HG03520 (cell line): ENCODE results near the gene C2.
"Not testable (repeated sequence)": the region's sequence is repeated elsewhere in the genome, so short reads cannot be mapped to it uniquely, and the experiment has no call there.

Source experiments
- ATAC-seq: cut with Tn5 transposase; IDR thresholded peaks from one replicate; pipeline ENCODE4 v1.9.1; 2021; ENCODE audit warnings: mild to moderate bottlenecking, moderate library complexity; ENCODE audit not compliant: unreplicated experiment

The C2 gene

DNA sequence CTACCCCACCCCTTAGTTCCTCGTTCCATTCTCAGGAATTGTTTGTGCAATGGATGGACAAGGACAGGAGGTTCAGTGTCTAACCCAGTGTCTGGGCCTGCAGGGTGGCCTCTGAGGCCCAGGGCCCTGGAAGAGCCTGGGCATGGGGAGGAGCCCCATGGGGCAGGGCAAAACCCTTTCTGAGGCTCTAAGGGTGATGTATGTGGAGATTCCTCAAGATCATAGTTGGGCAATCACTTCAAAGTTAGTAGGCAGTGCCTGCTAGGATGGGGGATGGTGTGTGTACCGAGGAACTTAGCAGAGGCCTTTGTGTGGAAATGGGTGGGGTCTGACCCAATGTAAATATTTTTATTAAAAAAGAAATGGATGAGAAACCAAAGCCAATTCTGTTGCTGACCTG is 6.7 kb upstream of the C2 start:
- no peak for ATAC-seq

GRCh38 chr6:31922942-31923341 is 4.6 kb upstream of the C2 start:
- no peak for ATAC-seq

- ATAC-seq, result no peak
These were observed 550 bp downstream of the C2 start for GRCh38 chr6:31927863-31928671.

DNA sequence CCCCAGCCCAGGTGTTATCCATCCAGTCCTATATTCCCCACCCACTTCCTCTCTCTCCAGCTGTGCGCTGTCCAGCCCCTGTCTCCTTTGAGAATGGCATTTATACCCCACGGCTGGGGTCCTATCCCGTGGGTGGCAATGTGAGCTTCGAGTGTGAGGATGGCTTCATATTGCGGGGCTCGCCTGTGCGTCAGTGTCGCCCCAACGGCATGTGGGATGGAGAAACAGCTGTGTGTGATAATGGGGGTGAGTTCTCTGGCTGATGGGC is 1.1 kb downstream of the C2 start:
- no peak for ATAC-seq

DNA sequence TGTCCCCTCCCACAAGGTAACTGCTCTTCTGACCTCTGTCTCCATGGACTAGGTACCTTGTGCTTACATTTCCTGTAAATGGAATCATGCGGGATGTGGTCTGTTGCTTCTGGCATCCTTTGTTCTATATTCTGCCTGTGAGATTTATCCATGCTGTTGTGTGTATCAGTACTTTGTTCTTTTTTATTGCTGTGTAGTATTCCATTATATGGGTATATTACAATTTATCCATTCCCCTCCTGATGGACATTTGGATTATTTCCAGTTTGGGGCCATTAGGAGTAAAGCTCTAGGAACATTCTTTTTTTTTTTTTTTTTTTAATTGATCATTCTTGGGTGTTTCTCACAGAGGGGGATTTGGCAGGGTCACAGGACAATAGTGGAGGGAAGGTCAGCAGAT is 3.4 kb downstream of the C2 start:
- ATAC-seq, result no peak

DNA sequence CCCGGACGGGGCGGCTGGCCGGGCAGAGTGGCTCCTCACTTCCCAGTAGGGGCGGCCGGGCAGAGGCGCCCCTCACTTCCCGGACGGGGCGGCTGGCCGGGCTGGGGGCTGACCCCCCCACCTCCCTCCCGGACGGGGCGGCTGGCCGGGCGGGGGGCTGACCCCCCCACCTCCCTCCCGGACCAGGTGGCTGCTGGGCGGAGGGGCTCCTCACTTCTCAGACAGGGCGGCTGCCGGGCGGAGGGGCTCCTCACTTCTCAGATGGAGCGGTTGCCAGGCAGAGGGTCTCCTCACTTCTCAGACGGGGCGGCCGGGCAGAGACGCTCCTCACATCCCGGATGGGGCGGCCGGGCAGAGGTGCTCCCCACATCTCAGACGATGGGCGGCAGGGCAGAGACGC is 4.6 kb downstream of the C2 start:
- not testable (repeated sequence) for ATAC-seq

DNA sequence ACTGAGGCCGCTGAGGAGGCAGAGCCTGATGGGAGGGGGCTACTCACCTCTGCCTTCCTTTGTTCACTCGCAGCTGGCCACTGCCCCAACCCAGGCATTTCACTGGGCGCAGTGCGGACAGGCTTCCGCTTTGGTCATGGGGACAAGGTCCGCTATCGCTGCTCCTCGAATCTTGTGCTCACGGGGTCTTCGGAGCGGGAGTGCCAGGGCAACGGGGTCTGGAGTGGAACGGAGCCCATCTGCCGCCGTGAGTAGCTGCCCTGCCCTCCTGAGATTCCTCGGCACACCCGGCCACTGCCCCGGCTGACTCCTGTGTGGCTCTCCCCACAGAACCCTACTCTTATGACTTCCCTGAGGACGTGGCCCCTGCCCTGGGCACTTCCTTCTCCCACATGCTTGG is 6.0 kb downstream of the C2 start:
- ATAC-seq, result no peak

- no peak for ATAC-seq
These were observed 7.5 kb downstream of the C2 start for GRCh38 chr6:31935021-31935420.

DNA sequence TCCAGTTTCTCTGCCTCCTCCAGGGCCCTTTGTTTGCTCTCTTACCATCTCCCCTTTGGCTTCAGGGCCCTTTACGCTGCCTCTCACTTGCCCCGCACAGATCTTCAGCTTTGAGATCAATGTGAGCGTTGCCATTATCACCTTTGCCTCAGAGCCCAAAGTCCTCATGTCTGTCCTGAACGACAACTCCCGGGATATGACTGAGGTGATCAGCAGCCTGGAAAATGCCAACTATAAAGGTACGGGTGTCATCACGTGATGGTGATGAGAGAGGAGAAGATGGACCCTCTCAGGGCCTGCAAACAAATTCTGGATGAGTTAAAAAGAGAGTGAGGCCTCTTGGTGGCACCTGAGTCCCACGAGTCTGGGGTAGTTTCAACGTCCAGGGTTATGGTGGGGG is 8.3 kb downstream of the C2 start:
- no peak for ATAC-seq

- no peak for ATAC-seq
These were observed 12.7 kb downstream of the C2 start for GRCh38 chr6:31940256-31940664.

DNA sequence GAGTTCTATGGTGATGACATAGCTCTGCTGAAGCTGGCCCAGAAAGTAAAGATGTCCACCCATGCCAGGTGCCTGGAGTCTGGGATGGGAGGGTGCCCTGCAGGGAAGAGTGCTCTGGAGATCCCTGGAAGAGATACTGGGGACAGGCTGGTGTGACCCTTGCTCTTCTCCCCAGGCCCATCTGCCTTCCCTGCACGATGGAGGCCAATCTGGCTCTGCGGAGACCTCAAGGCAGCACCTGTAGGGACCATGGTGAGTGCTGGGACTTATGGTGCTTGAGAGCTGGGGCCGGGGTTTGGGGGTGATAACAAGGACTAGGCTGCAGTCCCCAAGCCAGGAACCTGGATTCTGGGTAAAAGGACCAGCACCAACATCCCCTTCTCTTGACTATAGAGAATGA is 16.2 kb downstream of the C2 start:
- ATAC-seq, result no peak

DNA sequence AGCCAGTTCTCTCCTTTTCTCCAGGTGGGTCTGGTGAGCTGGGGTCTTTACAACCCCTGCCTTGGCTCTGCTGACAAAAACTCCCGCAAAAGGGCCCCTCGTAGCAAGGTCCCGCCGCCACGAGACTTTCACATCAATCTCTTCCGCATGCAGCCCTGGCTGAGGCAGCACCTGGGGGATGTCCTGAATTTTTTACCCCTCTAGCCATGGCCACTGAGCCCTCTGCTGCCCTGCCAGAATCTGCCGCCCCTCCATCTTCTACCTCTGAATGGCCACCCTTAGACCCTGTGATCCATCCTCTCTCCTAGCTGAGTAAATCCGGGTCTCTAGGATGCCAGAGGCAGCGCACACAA is 17.6 kb downstream of the C2 start:
- ATAC-seq, result no peak

- no peak for ATAC-seq
These were observed 18.2 kb downstream of the C2 start, which contains the start of gene CFB for GRCh38 chr6:31945507-31946369. Gene CFB (plus strand): TSS chr6:31946095. CDS start chr6:31946222, 127 bp downstream.

- ATAC-seq, result no peak
These were observed 18.9 kb downstream of the C2 start for GRCh38 chr6:31946370-31946885.

GRCh38 chr6:31947070-31947675 is 19.7 kb downstream of the C2 start:
- ATAC-seq, result no peak

DNA sequence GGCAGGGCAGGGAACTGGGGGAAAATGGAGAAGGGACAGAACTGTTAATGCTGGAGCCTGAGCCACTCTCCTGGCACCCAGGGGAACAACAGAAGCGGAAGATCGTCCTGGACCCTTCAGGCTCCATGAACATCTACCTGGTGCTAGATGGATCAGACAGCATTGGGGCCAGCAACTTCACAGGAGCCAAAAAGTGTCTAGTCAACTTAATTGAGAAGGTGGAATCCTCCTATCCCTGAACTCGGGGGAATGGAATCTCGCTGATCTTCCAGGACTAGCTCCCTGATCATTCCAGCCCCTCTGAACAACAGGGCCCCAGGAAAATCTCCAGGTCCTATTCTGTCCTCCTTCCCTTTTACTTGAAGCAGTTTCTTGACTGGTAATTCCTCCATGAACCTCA is 20.3 kb downstream of the C2 start:
- ATAC-seq, result no peak

GRCh38 chr6:31948306-31948705 is 20.8 kb downstream of the C2 start:
- no peak for ATAC-seq

DNA sequence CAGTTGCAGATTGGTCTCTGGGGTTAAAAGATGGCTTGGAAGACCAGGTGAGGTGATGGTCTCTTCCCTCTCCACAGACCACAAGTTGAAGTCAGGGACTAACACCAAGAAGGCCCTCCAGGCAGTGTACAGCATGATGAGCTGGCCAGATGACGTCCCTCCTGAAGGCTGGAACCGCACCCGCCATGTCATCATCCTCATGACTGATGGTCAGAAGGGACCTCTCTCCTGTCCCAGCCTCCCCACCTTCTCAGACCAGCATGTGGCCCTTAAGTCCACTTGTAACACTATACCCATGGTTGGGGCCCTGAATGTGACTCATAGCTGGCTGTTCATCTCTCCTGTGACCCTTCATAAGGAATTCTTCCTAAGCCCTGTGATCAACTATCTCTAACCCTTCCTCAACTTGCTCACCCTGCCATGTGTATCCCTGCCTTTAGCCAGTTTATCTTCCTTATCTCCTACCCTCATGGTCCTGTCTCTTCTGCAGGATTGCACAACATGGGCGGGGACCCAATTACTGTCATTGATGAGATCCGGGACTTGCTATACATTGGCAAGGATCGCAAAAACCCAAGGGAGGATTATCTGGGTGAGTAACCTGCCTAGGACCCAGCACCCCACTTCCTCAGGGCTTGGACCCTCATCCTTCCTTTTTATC is 21.4 kb downstream of the C2 start:
- no peak for ATAC-seq

GRCh38 chr6:31949926-31950548 is 22.5 kb downstream of the C2 start:
- ATAC-seq, result no peak

DNA sequence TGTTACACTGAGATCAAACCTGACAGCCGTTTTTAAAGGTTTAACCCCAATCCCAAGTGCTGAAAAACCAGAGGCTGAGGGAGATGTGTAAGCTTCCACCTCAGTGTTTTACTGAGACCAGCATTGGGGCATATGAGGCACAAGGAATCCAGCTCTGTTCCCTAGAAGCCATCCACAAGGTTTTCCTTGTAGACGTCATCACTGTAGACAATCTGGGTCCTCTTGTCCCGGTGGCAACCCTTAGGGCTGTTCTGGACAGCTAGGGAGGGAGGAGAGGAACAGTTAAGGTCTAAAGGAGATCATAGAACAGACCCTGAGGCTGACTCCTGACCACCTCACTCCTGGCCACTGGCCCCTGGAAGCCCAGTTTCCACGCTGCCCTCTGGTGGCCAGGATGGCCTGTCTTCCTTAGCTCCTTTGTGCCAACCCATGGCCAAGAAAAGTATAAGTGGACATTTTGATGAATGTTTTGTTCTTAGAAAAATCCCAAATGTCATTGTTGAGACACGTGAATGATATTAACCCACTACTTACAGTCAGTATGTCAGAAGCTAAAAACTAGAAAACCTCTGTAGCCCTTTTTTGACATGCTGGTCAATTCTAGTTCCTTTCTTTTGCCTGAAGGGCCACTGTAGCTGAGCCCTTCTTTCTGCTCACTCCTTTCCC is 24.8 kb downstream of the C2 start:
- no peak for ATAC-seq
